GM18517 (cell line): ENCODE measurements around the gene MAZ.
"Not testable (repeated sequence)": the region's sequence is repeated elsewhere in the genome, so short reads cannot be mapped to it uniquely, and the experiment has no call there.

Source experiments
- ATAC-seq: cut with Tn5 transposase; IDR thresholded peaks from one replicate; pipeline ENCODE4 v1.9.1; 2021; ENCODE audit warnings: mild to moderate bottlenecking, moderate library complexity; ENCODE audit not compliant: unreplicated experiment

The MAZ gene

DNA sequence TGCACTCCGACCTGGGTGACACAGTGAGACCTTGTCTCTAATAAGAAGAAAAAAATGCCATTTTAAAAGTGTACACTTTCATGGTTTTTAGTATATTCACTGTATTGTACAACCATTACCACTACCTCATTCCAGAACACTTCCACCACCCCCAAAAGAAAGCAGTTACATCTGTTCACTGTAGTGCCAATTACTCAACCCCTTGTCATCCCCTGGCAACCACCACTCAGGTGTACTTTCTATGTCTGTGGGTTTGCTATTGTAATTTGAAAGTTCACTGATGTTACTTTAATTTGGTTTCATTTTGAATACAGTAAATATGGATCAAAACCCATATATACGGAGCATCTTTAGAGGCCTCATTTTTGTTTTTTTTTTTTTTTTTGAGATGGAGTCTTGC, 22.2 kb upstream of the MAZ start:
- ATAC-seq, result no peak

DNA sequence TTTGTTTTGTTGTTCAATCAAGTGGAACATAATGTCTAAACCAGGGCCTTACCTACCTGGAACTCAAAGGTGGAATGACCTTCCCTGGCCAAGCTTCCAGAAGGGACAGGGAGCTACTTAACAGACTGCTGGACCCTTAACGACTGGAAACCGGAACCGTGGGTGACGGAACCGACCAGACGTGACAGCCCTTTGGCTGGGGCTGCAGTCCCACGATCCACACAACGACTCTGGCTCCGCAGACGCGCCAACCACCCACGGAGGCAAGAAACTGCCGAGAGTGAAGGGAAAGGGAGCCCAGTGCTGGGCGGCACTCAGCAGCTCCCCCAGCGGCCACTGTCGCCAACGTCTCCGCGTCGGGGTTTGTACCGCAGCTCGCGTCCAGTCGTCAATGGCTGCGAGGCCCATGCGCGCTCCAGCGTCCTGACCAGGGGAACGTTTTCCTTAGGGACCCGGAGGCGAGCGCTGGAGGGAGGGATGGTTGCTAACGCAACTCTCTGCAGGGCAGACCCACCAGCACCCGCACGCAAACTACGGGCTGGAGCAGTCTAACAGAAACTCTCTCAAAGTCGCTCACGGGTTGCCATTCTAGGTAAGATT, 21.3 kb upstream of the MAZ start:
- ATAC-seq, result no peak

DNA sequence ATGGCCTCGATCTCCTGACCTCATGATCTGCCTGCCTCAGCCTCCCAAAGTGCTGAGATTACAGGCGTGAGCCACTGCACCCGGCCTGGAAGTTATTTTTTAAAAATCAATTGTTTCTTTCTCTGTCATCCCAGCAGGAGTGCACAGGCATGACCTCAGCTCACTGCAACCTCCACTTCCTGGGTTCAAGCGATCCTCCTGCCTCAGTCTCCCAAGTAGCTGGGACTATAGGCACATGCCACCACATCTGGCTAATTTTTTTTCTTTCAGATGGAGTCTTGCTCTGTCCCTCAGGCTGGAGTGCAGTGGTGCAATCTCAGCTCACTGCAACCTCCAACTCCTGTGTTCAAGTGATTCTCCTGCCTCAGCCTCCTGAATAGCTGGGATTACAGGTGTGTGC, 19.2 kb upstream of the MAZ start:
- not testable (repeated sequence) for ATAC-seq

DNA sequence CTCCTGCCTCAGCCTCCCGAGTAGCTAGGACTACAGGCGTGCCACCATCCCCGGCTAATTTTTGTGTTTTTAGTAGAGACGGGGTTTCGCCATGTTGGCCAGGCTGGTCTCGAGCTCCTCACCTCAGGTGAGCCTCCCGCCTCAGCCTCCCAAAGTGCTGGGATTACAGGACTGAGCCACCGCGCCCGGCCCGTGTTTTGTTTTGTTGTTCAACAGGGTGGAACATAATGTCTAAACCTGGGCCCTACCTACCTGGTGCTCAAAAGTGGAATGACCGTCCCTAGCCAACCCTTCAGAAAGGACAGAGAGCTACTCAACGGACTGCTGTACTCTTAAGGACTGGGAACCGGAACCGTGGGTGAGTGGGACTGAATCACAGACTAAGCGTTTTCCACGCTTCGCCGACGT, 16.6 kb upstream of the MAZ start:
- no peak for ATAC-seq

DNA sequence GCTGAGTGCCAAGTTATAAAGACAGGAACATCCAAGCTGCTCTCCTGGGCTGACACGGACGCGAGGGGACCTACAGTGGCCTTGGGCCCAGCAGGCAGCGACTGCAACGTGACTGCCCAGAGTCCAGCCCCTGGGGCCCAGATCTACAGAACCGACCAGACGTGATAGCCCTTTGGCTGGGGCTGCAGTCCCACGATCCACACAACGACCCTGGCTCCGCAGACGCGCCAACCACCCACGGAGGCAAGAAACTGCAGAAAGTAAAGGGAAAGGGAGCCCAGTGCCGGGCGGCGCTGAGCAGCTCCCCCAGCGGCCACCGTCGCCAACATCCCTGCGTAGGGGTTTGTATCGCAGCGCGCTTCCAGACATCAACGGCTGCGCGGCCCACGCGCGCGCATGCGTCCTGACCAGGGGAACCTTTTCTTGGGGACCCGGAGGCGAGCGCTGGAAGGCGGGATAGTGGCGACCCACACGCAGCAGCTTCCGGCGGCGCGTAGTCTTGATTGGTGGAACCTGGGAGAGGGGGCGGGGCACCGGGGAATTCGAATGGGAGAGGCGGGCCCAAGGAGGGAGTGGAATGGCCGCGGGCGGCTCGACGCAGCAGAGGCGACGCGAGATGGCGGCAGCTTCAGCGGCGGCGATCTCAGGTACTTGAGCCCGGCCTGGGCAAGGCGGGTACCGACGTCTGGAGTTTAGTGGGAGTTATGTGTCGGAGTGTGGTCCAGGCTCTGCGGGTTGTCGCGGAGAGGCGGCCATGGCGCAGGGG, 16.0 kb upstream of the MAZ start, which contains the start of gene KIF22:
TSS of gene KIF22 (plus strand) at position 569 of the 766 bp plus-strand sequence. CDS start at position 578, 9 bp downstream.
- peak; percentile 90 for ATAC-seq

DNA sequence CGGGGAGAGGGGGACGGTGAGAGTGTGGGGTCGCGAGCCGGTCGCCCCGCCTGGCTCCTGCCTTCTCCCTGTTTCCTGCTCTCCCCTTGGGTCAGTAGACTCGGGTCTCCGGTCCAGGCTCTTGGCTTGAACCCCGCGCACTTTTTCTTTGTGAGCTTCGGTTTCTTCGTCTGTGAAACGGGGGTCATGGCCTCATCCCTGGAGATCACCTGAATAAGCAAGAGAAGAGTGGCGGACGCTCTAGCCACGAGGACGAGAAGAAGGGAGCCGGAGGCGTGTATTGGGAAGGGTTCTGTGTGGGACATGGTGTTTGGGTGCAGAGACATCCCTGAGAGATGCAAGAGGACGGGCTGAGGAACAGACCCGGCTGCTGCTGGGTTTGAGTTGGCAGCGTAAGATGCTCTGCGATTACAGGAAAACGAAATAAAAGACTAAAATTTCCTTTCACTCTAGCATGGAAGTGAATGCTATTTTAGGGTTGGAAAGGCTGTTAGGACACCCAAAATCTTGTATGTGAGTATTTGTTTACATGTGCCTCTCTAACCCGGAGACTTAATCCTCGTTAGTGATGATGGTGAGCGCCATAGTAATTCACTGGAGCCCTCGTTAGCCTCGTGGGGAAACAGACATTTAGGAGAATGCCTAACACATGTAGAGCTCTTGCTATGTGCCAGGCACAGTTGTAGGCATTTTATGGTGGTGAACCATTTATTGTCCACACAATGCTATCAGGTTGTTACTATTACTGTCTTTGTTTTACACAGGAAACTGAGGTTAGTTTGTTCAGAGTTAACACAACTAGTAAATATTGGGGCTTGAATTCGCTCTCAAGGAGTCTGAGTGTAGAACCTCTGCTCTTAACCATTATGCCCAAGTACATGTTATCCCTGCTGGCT, 15.1 kb upstream of the MAZ start:
- no peak for ATAC-seq

DNA sequence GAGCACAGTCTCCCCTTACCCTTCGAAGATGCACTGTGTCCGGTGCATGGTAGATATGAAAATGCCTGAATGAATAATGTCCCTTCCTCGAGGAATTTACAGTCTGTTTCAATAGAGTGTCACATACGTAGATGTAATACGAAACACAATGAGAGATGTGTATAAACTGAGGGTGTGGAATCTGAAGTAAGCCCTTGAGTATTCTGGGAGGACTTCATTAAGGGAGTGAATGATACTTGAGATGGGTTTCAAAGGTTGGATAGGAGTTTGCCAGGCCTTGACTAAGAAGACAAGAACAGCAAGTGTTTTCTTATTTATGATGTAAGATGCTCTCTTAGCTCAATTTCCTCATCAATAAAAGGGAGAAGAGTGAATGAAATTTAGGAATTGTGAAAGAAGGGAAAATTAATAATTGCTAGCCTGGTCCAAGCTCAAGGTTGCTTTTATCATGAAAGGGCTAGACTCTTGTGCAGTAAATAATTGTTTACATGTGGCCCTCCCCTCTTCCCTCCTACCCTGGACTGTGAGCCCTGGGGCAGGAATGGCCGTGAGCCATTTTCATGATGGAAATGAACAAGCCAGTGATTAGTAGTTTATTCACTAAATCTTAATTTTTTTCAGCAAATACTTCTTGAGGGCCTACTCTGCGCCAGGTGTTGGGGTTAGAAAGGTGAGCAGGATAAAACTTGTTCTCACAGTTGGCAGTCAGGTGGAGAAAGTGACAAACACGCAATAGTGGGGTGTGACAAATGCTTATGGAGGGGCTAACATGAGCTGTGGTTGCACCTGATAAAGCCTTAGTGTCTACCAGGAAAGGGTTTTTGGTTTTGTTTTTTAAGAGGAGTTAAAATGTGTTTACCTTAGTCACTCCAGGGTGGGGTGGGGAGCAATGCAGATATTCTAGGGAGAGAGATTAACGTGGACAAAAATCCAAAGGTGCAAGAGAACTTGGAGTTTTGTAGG, 14.2 kb upstream of the MAZ start:
- no peak for ATAC-seq

DNA sequence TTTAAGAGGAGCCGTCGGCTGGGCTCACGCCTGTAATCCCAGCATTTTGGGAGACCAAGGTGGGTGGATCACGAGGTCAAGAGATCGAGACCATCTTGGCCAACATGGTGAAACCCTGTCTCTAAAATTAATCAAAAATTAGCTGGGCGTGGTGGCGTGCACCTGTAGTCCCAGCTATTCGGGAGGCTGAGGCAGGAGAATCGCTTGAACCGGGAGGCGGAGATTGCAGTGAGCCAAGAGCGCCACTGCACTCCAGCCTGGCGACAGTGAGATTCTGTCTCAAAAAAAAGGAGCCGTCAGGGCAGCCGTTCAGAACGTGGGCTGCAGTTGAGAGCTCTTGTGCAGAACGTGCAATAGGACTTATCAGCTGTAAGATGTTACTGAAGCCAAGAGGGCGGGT, 13.2 kb upstream of the MAZ start:
- ATAC-seq, result not testable (repeated sequence)

DNA sequence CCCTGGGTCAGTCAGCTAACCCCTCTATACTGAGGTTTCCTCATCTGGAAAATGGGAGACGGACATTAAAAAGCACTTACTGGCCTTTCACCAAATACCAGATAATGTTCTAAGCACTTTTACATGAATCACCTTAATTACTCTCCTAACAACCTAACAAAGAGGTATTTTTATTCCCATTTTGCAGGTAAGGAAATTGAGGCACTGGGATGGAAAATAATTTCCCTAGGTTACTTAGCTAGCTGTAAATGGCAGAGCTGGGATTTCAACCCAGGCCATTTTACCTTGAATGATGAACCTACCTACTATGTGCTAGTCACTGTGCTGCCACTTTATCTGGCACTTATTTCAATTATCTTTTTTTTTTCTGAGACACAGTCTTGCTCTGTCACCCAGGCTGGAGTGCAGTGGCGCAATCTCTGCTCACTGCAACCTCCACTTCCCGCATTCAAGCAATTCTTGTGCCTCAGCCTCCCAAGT, 12.1 kb upstream of the MAZ start:
- no peak for ATAC-seq

DNA sequence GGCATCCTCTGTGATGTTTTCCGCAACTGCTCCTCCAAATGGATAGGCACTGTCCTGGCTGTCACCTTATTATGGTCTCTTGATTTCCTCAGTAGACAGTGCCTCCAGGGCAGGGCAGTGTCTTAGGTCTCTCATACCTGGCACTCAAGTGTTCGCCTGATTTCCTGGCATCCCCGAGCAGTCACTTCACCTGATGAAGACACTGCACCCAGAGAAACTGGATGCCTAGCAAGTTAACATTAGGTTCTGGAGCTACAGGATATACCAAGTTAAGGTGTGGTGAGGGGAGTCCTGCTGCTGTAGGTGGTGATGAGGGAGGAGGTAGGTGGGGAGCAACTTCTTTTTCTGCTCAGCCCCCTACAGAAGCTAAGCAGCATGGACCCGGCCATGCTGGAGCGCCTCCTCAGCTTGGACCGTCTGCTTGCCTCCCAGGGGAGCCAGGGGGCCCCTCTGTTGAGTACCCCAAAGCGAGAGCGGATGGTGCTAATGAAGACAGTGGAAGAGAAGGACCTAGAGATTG, 3.9 kb upstream of the MAZ start:
- ATAC-seq, result no peak

DNA sequence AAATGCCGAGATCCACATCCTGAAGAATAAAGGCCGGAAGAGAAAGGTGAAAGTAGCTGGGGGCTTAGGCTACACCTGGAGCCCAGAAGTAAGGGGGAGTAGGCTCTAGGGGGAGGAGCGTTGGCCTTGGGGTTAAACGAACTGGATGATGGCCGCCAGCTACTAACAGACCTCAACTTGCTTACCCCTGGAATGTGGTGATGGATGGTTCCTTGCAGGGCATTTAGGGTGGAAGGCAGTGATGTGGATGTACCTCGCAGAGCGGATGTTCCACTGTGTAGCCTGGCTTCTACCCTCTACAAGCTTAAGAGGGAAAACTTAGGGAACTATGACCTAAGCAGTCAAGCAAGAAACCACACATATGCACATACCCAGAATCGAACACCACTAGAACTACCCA, 2.3 kb upstream of the MAZ start:
- ATAC-seq, result no peak

DNA sequence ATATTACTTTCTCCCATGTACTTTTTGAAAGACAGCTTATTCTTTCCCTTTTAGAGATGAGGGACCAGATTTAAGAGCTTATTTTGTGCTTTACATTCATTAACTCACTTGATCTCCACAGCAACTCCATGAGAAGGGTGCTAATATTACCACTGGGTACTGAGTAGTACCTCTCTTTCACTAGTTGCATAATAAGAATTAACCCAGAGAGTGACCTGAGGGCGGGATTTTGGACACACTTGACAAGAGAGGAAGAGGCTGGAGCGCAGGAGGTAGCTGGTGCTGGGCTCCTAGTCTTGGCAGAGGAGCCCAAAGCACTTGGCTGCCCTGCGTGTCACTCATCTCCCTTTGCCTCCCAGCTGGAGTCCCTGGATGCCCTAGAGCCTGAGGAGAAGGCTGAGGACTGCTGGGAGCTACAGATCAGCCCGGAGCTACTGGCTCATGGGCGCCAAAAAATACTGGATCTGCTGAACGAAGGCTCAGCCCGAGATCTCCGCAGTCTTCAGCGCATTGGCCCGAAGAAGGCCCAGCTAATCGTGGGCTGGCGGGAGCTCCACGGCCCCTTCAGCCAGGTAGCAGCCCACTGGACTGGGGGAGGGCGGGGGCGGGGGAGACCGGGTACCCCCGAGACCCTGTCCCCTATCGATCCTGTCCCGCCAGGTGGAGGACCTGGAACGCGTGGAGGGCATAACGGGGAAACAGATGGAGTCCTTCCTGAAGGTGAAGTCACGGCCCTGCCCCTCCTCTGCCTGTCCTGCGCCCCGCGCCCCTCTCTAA, 1.7 kb upstream of the MAZ start:
- no peak for ATAC-seq

DNA sequence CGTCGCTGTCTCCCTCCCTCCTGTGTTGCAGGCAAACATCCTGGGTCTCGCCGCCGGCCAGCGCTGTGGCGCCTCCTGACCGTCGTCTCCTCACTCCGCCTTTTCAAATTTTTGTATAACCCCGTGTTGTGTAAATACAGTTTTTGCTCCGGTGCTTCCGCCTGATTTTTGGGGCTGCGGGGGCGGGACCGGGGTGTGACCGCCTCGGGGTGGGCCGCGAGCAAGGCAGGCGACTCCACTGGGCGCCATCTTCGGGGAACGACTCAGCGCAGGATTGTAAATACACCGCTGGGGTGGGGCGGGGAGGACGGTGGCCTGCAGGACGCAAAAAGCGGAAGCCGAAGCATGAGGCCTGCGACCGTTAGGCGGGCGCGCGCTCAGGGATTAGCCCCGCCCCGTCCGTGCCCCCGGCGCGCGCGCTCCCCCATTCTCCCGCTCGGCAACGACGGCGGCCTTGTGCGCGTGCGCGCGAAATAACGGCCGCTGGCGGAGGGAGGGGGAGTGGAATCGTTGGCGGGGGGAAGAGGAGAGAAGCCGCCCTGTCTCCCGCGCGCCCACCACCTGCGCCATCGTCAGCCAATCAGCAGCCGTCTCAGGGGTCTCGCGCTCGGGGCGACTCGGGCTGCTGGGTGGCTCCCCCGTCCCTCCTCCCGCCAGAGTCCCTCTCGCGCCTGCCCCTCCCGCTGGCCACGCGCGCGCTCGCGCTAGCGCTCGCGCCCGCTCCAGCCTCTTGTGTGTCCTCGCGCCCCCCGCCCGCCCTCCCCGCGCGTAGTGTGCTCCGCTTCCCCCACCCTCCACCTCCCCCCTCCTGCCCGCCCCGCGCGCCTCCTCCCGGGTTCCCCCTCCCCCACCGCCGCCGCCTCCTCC, 864 bp upstream of the MAZ start:
- ATAC-seq, result peak; percentile 55

DNA sequence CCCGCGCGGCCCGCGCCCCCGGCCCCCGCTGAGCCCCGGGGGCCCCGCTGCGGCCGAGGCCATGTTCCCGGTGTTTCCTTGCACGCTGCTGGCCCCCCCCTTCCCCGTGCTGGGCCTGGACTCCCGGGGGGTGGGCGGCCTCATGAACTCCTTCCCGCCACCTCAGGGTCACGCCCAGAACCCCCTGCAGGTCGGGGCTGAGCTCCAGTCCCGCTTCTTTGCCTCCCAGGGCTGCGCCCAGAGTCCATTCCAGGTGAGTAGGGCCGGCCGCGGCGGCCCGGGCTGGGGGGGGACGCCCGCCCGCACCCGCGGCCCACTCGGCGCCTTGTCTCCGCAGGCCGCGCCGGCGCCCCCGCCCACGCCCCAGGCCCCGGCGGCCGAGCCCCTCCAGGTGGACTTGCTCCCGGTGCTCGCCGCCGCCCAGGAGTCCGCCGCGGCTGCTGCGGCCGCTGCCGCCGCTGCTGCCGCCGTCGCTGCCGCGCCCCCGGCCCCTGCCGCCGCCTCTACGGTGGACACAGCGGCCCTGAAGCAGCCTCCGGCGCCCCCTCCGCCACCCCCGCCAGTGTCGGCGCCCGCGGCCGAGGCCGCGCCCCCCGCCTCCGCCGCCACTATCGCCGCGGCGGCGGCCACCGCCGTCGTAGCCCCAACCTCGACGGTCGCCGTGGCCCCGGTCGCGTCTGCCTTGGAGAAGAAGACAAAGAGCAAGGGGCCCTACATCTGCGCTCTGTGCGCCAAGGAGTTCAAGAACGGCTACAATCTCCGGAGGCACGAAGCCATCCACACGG, 504 bp downstream of the MAZ start:
- ATAC-seq, result no peak

DNA sequence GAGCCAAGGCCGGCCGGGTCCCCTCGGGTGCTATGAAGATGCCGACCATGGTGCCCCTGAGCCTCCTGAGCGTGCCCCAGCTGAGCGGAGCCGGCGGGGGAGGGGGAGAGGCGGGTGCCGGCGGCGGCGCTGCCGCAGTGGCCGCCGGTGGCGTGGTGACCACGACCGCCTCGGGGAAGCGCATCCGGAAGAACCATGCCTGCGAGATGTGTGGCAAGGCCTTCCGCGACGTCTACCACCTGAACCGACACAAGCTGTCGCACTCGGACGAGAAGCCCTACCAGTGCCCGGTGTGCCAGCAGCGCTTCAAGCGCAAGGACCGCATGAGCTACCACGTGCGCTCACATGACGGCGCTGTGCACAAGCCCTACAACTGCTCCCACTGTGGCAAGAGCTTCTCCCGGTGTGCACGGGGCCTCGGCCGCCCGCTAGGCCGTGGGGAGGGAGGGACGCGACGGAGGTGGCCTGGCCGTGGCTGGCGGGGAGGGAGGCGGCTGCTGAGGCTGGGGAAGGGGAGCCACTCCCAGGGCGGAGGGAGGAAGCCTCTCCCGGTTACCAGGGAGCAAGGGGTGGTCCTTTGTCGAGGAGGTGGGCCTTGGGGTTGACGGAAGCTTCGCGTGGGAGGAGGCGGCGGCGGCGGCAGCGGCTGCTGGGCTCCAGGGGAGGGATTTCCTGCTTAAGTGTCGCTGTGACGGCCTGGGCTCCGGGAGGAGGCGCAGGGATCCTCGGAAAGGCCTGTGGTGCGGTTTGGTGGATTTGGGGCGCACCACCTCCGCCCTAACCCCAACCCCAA, 1.3 kb downstream of the MAZ start:
- ATAC-seq, result no peak

DNA sequence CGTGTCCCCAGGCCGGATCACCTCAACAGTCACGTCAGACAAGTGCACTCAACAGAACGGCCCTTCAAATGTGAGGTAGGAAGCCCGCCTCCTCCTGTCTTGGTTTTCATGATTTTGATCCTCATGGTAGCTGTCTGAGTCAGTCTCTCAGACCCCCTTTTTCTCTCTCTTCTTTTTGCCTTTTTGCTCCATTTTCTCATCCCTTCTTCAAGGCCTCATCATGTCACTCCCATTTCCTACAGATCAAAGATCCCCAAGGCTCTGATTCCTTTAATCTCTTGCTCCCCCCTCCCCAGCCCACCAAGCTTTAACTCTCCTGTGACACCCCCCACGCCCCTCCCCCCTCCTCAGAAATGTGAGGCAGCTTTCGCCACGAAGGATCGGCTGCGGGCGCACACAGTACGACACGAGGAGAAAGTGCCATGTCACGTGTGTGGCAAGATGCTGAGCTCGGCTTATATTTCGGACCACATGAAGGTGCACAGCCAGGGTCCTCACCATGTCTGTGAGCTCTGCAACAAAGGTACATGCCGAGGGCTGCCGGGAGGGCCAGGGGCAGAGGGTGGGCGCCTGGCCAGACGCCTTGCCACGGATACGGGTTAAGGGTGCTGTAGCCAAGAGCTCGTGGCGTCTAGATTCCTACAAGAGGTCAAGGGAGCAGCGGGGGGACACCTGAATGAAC, 2.0 kb downstream of the MAZ start:
- no peak for ATAC-seq
